K562 (cell line): Measurements from ENCODE around the gene UBL7. TPM values are rescaled to one million over a fixed set of nuclear protein-coding genes. Genes with fewer than 3 reads are reported as not detected.

Experiments
- ADNP ChIP-seq: fragments of 200-800 bp; sonication (Bioruptor generic); IDR thresholded peaks from 2 replicates; pipeline ENCODE4 v1.6.1; 2016; ENCODE audit warnings: missing genetic modification characterization, missing compliant biosample characterization
- BRCA1 ChIP-seq, 2 experiments: fragments of 450-650 bp in 1 of 2; sonication (generic) in 1 of 2; formaldehyde crosslinking in 1 of 2; IDR thresholded peaks; 2 replicates each; pipeline versions ENCODE4 v1.5.0 to v1.6.1; 2017 to 2020; ENCODE audit warnings: mild to moderate bottlenecking in 1 of 2, missing genetic modification reagents in 1 of 2
- CXXC5 ChIP-seq: fragments of 250-450 bp; sonication (Bioruptor Pico); IDR thresholded peaks from 2 replicates; pipeline ENCODE4 v1.8.0; 2022; ENCODE audit warnings: inconsistent platforms, mild to moderate bottlenecking, moderate library complexity
- E2F3 ChIP-seq: fragments of 250-450 bp; sonication (Bioruptor Pico); IDR thresholded peaks from 2 replicates; pipeline ENCODE4 v1.4.0; 2020; ENCODE audit warnings: mild to moderate bottlenecking
- ETV5 ChIP-seq: sonication (generic); formaldehyde crosslinking; IDR thresholded peaks from 2 replicates; pipeline ENCODE4 v1.4.0; 2020; ENCODE audit warnings: low read depth, mild to moderate bottlenecking, missing genetic modification reagents
- HMGN3 ChIP-seq: IDR thresholded peaks from 2 replicates; pipeline ENCODE4 v1.6.1; 2011; ENCODE audit warnings: borderline replicate concordance, low read depth, mild to moderate bottlenecking, mixed read lengths, low read length; ENCODE audit not compliant: insufficient read length; ENCODE audit errors: extremely low read depth
- JUNB ChIP-seq: fragments of 450-650 bp; formaldehyde crosslinking; conservative IDR thresholded peaks from 2 replicates; pipeline ENCODE4 v1.4.0; 2020; ENCODE audit warnings: mild to moderate bottlenecking
- KDM5B ChIP-seq: fragments of 200-600 bp; sonication (generic); IDR thresholded peaks from 2 replicates; pipeline ENCODE4 v1.6.1; 2012; ENCODE audit warnings: low read depth, mild to moderate bottlenecking, moderate library complexity, low read length, control low read depth, inconsistent platforms; ENCODE audit not compliant: insufficient replicate concordance
- MBD2 ChIP-seq: sonication (generic); IDR thresholded peaks from 2 replicates; pipeline ENCODE4 v1.6.1; 2016; ENCODE audit warnings: low read depth, borderline replicate concordance
- MYBL2 ChIP-seq, 2 experiments: fragments of 450-650 bp in 1 of 2; sonication (generic) in 1 of 2; formaldehyde crosslinking in 1 of 2; IDR thresholded peaks; 2 replicates each; pipeline versions ENCODE4 v1.6.1 to v1.8.1; 2017 to 2022; ENCODE audit warnings: borderline replicate concordance in 1 of 2, inconsistent platforms in 1 of 2, low read depth in 1 of 2, mild to moderate bottlenecking in 1 of 2, missing genetic modification reagents in 1 of 2, moderate library complexity in 1 of 2
- MYC ChIP-seq, 2 experiments: fragments of 250-450 bp in 1 of 2; sonication (Bioruptor Pico) in 1 of 2; IDR thresholded peaks; 2 replicates each; pipeline versions ENCODE4 v1.5.1 to v1.6.1; 2012 to 2021; ENCODE audit warnings: low read depth in 2 of 2, borderline replicate concordance in 1 of 2, improper control_type of control experiment in 1 of 2, low read length in 1 of 2, mild to moderate bottlenecking in 1 of 2, moderate library complexity in 1 of 2
- PML ChIP-seq: IDR thresholded peaks from 2 replicates; pipeline ENCODE4 v1.6.1; 2012; ENCODE audit warnings: low read length, inconsistent platforms
- POU5F1 ChIP-seq: fragments of 150-350 bp; IDR thresholded peaks from 2 replicates; pipeline ENCODE4 v1.6.1; 2014; ENCODE audit warnings: borderline replicate concordance, low read length, low read depth, mild to moderate bottlenecking; ENCODE audit not compliant: partially characterized antibody
- SIN3A ChIP-seq, 2 experiments: fragments of 150-350 bp in 1 of 2; IDR thresholded peaks; 2 replicates each; pipeline ENCODE4 v1.6.1; 2011 to 2016; ENCODE audit warnings: borderline replicate concordance in 2 of 2, low read depth in 2 of 2, low read length in 2 of 2, mild to moderate bottlenecking in 2 of 2, moderate library complexity in 2 of 2; ENCODE audit not compliant: control insufficient read depth in 1 of 2
- SMAD4 ChIP-seq: fragments of 250-450 bp; sonication (Bioruptor Pico); conservative IDR thresholded peaks from 2 replicates; pipeline ENCODE4 v1.8.0; 2021; ENCODE audit warnings: inconsistent platforms, mild to moderate bottlenecking, moderate library complexity
- SMARCB1 ChIP-seq: IDR thresholded peaks from 2 replicates; pipeline ENCODE4 v1.6.1; 2011; ENCODE audit warnings: improper control_type of control experiment, low read depth; ENCODE audit not compliant: insufficient read length
- SOX6 ChIP-seq: fragments of 450-650 bp; IDR thresholded peaks from 2 replicates; pipeline ENCODE4 v1.6.1; 2014; ENCODE audit warnings: mild to moderate bottlenecking
- SREBF1 ChIP-seq: fragments of 150-350 bp; IDR thresholded peaks from 2 replicates; pipeline ENCODE4 v1.6.1; 2014; ENCODE audit warnings: antibody characterized with exemption, low read depth, low read length, borderline replicate concordance
- SUPT5H ChIP-seq: fragments of 450-650 bp; IDR thresholded peaks from 2 replicates; pipeline ENCODE4 v1.6.1; 2016
- ZC3H8 ChIP-seq: fragments of 450-650 bp; IDR thresholded peaks from 2 replicates; pipeline ENCODE4 v1.6.1; 2017
- ZNF143 ChIP-seq: sonication (generic); formaldehyde crosslinking; IDR thresholded peaks from 2 replicates; pipeline ENCODE4 v1.9.0; 2022; ENCODE audit warnings: mild to moderate bottlenecking, missing genetic modification reagents
- polyA plus RNA-seq, 8 experiments: library from polyadenylated mRNA; depleted of rRNA in 4 of 8; stranded (reverse) in 5 of 8; unstranded in 3 of 8; fragments of >200 nt; fragmentation: Nextera tagmentation in 2 of 8; fragmentation: Illumina TruSeq in 1 of 8; extraction: Ambion mirVana in 2 of 8; extraction: Trizol in 1 of 8; gene quantifications; 2 replicates each; pipeline versions ENCODE4 v1.2.1 to v1.2.3, GENCODE V29; 2011 to 2014; ENCODE audit warnings: inconsistent platforms in 1 of 8, missing spikeins in 1 of 8
- total RNA-seq, 7 experiments: library from RNA; depleted of rRNA in 6 of 7; stranded (reverse); fragments of >200 nt in 6 of 7; fragmentation: Illumina TruSeq in 2 of 7; extraction: Trizol in 2 of 7; gene quantifications; 2 replicates each; pipeline versions ENCODE4 v1.2.1 to v1.2.3, GENCODE V29; 2011 to 2021; ENCODE audit warnings: low replicate concordance in 1 of 7
- TF ChIP-seq, protein P1 (sequence below): sonication (generic); formaldehyde crosslinking; IDR thresholded peaks from 2 replicates; pipeline ENCODE4 v1.8.1; 2023; ENCODE audit warnings: mild to moderate bottlenecking, missing genetic modification reagents
- TF ChIP-seq, protein P2 (sequence below): fragments of 450-650 bp; IDR thresholded peaks from 2 replicates; pipeline ENCODE4 v1.6.1; 2014; ENCODE audit warnings: low read depth, mild to moderate bottlenecking, moderate library complexity, borderline replicate concordance

The UBL7 gene
- total and polyA plus RNA-seq, 9 of the 15 experiments (the other 6 are each of a cell fraction or from before 2014, with no cell fraction given), result 19.2 to 63.4 (median 44.9) TPM

DNA sequence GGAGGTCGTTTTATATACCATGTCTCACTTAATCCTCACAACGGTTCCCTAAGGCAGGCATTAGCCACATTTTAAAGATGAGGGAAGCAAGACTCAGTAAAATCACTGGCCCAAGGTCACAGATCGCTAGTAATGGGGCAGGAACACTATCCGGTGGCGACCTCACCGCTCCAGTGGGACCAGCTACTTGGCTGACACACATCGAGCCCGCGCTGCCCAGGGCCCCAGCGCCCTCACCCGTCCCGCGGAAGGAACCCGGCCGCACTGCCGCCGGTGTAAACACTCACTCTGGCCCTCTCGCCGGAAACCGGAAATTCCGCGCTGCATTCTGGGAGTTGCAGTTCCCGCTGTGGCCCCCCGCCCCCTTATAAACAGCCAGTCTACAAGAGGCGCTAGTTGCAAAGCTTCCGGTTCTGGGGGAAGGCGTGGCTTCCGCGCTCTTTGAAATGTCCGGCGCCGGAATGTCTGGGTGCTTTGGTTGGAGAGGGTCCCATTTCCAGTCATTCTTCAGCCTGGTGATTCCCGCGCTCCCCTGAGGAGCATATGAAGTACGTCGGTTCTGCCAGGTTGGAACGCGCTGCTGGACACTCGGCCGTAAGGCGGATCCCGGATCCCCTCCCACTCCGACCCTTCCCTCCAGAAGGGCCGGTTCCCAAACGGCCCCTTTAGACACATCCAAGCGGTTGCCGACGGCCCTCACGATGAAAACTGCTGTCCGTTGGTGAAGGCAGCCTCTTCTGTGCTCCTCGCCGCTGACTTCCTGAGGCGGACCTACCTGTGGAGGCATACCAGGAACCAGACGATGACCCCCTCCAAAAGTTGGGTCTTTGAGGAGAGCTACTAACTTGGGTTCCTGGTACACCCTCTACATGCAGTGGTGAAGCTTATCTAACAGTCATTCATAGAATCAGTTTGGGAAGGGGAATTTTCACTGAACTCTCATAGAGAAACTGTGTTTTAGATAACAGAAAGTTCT is at the start of gene UBL7 (continued):
- peak; percentile 93 for TF ChIP-seq ETV5
- TF ChIP-seq SMAD4, result peak; percentile 93
- peak; percentile 79 for TF ChIP-seq MYC (IDR thresholded peaks at IDR 0.05; ENCODE audit: low read depth, low read length)
- TF ChIP-seq MYC (CRISPR knock-in tag; IDR thresholded peaks at IDR 0.05; ENCODE audit: borderline replicate concordance, low read depth), result no peak
- 0 out of 2 replicates have a peak, but pooled peaks have one; percentile 41 for TF ChIP-seq E2F3 (CRISPR knock-in tag)
- no peak for TF ChIP-seq SMARCB1
- no peak; the same call in 1 of the 2 replicates for TF ChIP-seq SOX6
- no peak for TF ChIP-seq BRCA1 (IDR thresholded peaks at IDR 0.05)
- no peak for TF ChIP-seq BRCA1 (CRISPR knock-in tag; IDR thresholded peaks at IDR 0.05)
- TF ChIP-seq JUNB (CRISPR knock-in tag), result no peak
- peak in 1 of 2 experiments; percentile 76; a peak in 1 of 4 replicates for TF ChIP-seq SIN3A (IDR thresholded peaks at IDR 0.05; ENCODE audit: borderline replicate concordance in 2 of 2, control insufficient read depth in 1 of 2, low read depth in 2 of 2, low read length in 2 of 2)
- TF ChIP-seq, protein P1, sequence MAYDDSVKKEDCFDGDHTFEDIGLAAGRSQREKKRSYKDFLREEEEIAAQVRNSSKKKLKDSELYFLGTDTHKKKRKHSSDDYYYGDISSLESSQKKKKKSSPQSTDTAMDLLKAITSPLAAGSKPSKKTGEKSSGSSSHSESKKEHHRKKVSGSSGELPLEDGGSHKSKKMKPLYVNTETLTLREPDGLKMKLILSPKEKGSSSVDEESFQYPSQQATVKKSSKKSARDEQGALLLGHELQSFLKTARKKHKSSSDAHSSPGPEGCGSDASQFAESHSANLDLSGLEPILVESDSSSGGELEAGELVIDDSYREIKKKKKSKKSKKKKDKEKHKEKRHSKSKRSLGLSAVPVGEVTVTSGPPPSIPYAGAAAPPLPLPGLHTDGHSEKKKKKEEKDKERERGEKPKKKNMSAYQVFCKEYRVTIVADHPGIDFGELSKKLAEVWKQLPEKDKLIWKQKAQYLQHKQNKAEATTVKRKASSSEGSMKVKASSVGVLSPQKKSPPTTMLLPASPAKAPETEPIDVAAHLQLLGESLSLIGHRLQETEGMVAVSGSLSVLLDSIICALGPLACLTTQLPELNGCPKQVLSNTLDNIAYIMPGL (CRISPR knock-in tag), result 0 out of 2 replicates have a peak, but pooled peaks have one; percentile 29
- peak; percentile 72; the same call in 1 of the 2 replicates for TF ChIP-seq SREBF1
- no peak for TF ChIP-seq ZC3H8
- TF ChIP-seq CXXC5 (CRISPR knock-in tag), result peak; percentile 71
- peak; percentile 44 for TF ChIP-seq POU5F1
- peak; percentile 95 for TF ChIP-seq ZNF143
- TF ChIP-seq SUPT5H, result peak; percentile 91
- peak; percentile 64 for TF ChIP-seq PML
- no peak for TF ChIP-seq ADNP
- peak; percentile 66 for TF ChIP-seq HMGN3
- TF ChIP-seq KDM5B, result peak; percentile 90
- peak; percentile 42; the same call in 1 of the 2 replicates for TF ChIP-seq MYBL2 (IDR thresholded peaks at IDR 0.05; ENCODE audit: low read depth)
- no peak for TF ChIP-seq MYBL2 (CRISPR knock-in tag; IDR thresholded peaks at IDR 0.05; ENCODE audit: borderline replicate concordance)
- TF ChIP-seq MBD2, result peak; percentile 85
- TF ChIP-seq, protein P2, sequence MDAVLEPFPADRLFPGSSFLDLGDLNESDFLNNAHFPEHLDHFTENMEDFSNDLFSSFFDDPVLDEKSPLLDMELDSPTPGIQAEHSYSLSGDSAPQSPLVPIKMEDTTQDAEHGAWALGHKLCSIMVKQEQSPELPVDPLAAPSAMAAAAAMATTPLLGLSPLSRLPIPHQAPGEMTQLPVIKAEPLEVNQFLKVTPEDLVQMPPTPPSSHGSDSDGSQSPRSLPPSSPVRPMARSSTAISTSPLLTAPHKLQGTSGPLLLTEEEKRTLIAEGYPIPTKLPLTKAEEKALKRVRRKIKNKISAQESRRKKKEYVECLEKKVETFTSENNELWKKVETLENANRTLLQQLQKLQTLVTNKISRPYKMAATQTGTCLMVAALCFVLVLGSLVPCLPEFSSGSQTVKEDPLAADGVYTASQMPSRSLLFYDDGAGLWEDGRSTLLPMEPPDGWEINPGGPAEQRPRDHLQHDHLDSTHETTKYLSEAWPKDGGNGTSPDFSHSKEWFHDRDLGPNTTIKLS, result peak; percentile 85
